Measurements from ENCODE around the gene FNDC8. TPM values are rescaled to one million over a fixed set of nuclear protein-coding genes. Genes with fewer than 3 reads are reported as not detected.
"Not testable (repeated sequence)": the region's sequence is repeated elsewhere in the genome, so short reads cannot be mapped to it uniquely, and the experiment has no call there.

The FNDC8 gene
- total RNA-seq, 4 donors from 2014 or later, result not detected

GRCh38 chr17:35174835-35175334 is 53.5 kb downstream of the FNDC8 start:
- H3K36me3 ChIP-seq, result no peaks in the 10 kb centered on the region
- H3K4me1 ChIP-seq, result no peaks in the 10 kb centered on the region
- 79 to 88% methylated on average over 1 to 2 of the region's 2 CpGs for WGBS, 2 donors (ENCODE audit: low coverage in 1 of 2)
- intact Hi-C loops (cut with DNase I; ENCODE audit: low total_unique reads) (loop anchor here (10.0 kb wide), 1 partner anchor 360 kb away; the partner anchor contains the start of gene SLFN12L), in situ Hi-C loops (cut with MboI; ENCODE audit: low pct_ligation_motif_present in 1 of 4, low pct_unique_long_range_greater_than_20kb in 1 of 4, low sequenced_read_pairs in 3 of 4) (loop anchor here in 3 of 4 donors (10.0 to 25.0 kb wide), 3 partner anchors 360 to 562 kb away; partner anchors contain the start of genes SLFN12L (in 2 of the 3) and RASL10B (in 1 of the 3))
- TF ChIP-seq POLR2A (IDR thresholded peaks at IDR 0.05) (no peak), CTCF (IDR thresholded peaks at IDR 0.05) (no peak), EP300 (IDR thresholded peaks at IDR 0.05; ENCODE audit: low read depth) (no peak), POLR2AphosphoS5 (IDR thresholded peaks at IDR 0.05) (no peak)
- no peaks in the 10 kb centered on the region for H3K9me3 ChIP-seq
- no peak overlapping the region for H3K27ac ChIP-seq
- H3K27me3 ChIP-seq, result no peaks in the 10 kb centered on the region
- no peak overlapping the region for H3K4me3 ChIP-seq
- DNase-seq, result no peak

GRCh38 chr17:35175638-35176415 is 54.4 kb downstream of the FNDC8 start:
- WGBS, 2 donors (ENCODE audit: low coverage in 1 of 2), result 74 to 93% methylated on average over 2 to 9 of the region's 9 CpGs
- Histone ChIP-seq H3K4me1 (no peaks in the 10 kb centered on the region), H3K9me3 (no peaks in the 10 kb centered on the region), H3K4me3 (no peak overlapping the region), H3K27me3 (no peaks in the 10 kb centered on the region), H3K36me3 (no peaks in the 10 kb centered on the region), H3K27ac (no peak overlapping the region)
- no peak for DNase-seq
- TF ChIP-seq POLR2A (IDR thresholded peaks at IDR 0.05), result no peak
- no peak for TF ChIP-seq CTCF (IDR thresholded peaks at IDR 0.05)
- no peak for TF ChIP-seq EP300 (IDR thresholded peaks at IDR 0.05; ENCODE audit: low read depth)
- TF ChIP-seq POLR2AphosphoS5 (IDR thresholded peaks at IDR 0.05), result no peak
- in situ Hi-C loops (cut with MboI; ENCODE audit: low pct_ligation_motif_present in 1 of 4, low pct_unique_long_range_greater_than_20kb in 1 of 4, low sequenced_read_pairs in 3 of 4), result loop anchor here in 1 of 4 donors (10.0 kb wide), 1 partner anchor 359 kb away; the partner anchor contains the start of gene SLFN12L
- intact Hi-C loops (cut with DNase I; ENCODE audit: low total_unique reads), result loop anchor here (10.0 kb wide), 1 partner anchor 359 kb away; the partner anchor contains the start of gene SLFN12L

GRCh38 chr17:35176897-35177296 is 55.5 kb downstream of the FNDC8 start:
- TF ChIP-seq POLR2AphosphoS5 (IDR thresholded peaks at IDR 0.05) (no peak), EP300 (IDR thresholded peaks at IDR 0.05; ENCODE audit: low read depth) (no peak), CTCF (IDR thresholded peaks at IDR 0.05) (no peak), POLR2A (IDR thresholded peaks at IDR 0.05) (no peak)
- in situ Hi-C loops (cut with MboI; ENCODE audit: low pct_ligation_motif_present in 1 of 4, low pct_unique_long_range_greater_than_20kb in 1 of 4, low sequenced_read_pairs in 3 of 4) (loop anchor here in 1 of 4 donors (10.0 kb wide), 1 partner anchor 358 kb away; the partner anchor contains the start of gene SLFN12L), intact Hi-C loops (cut with DNase I; ENCODE audit: low total_unique reads) (loop anchor here (10.0 kb wide), 1 partner anchor 358 kb away; the partner anchor contains the start of gene SLFN12L)
- DNase-seq, result no peak
- Histone ChIP-seq H3K27me3 (no peaks in the 10 kb centered on the region), H3K36me3 (no peaks in the 10 kb centered on the region), H3K4me1 (no peaks in the 10 kb centered on the region), H3K9me3 (no peaks in the 10 kb centered on the region), H3K27ac (no peak overlapping the region), H3K4me3 (no peak overlapping the region)
- WGBS, 2 donors (ENCODE audit: low coverage in 1 of 2), result 52 to 84% methylated on average over 2 to 8 of the region's 8 CpGs

- H3K27ac ChIP-seq, H3K36me3 ChIP-seq, H3K27me3 ChIP-seq, DNase-seq, H3K4me1 ChIP-seq, H3K4me3 ChIP-seq, H3K9me3 ChIP-seq: not testable (repeated sequence)
- intact Hi-C loops (cut with DNase I; ENCODE audit: low total_unique reads) (loop anchor here (10.0 kb wide), 1 partner anchor 355 kb away; the partner anchor contains the start of gene SLFN12L), in situ Hi-C loops (cut with MboI; ENCODE audit: low pct_ligation_motif_present in 1 of 4, low pct_unique_long_range_greater_than_20kb in 1 of 4, low sequenced_read_pairs in 3 of 4) (loop anchor here in 1 of 4 donors (10.0 kb wide), 1 partner anchor 355 kb away; the partner anchor contains the start of gene SLFN12L)
- WGBS, 2 donors (ENCODE audit: low coverage in 1 of 2), result 91% methylated on average over 5 of the region's 5 CpGs; no CpG with 5 or more reads in 1 of the 2 donors
These were observed 58.0 kb downstream of the FNDC8 start for GRCh38 chr17:35179379-35179778.

Small RNAs within 50 kb of the gene (small RNA-seq; reads per million reads assigned to genes)
- gene AC004223.1 (0 reads per million in 4 donors), gene RNU6-840P (0 reads per million in 4 donors)

Other genes with a start within 250 kb of the FNDC8 start
- gene CCT6B, start 160.2 kb upstream of the FNDC8 start, total RNA-seq, result 1 to 10 TPM in 1 of 4 donors, under 1 TPM in 1, not detected in 2; 0.96 to 1.9 TPM
- gene ZNF830, start 160.1 kb upstream of the FNDC8 start, total RNA-seq, result 10 to 100 TPM; 10.9 to 21.7 (median 14.1) TPM
- gene LIG3, start 141.1 kb upstream of the FNDC8 start, total RNA-seq, result 10 to 100 TPM in 3 of 4 donors, 1 to 10 TPM in 1; 9.8 to 44.5 (median 23.9) TPM
- gene RFFL, start 57.9 kb upstream of the FNDC8 start, total RNA-seq, result 10 to 100 TPM; 40.6 to 75.8 (median 50.7) TPM
- 10 to 100 TPM in 1 of 4 donors, 1 to 10 TPM in 3; 5.6 to 60.3 (median 7.8) TPM for gene RAD51D, start 1.8 kb upstream of the FNDC8 start, total RNA-seq
- gene NLE1, start 20.7 kb downstream of the FNDC8 start, total RNA-seq, result 10 to 100 TPM in 1 of 4 donors, 1 to 10 TPM in 3; 4.0 to 13.2 (median 6.9) TPM
- gene UNC45B, start 26.2 kb downstream of the FNDC8 start, total RNA-seq, result under 1 TPM in 1 of 4 donors, not detected in 3; 0.14 TPM
- not detected for gene SLC35G3, start 72.8 kb downstream of the FNDC8 start, total RNA-seq
- 10 to 100 TPM in 1 of 4 donors, 1 to 10 TPM in 3; 2.8 to 14.0 (median 5.7) TPM for gene SLFN5, start 121.5 kb downstream of the FNDC8 start, total RNA-seq

Measured in transverse colon (tissue), 4 donors.